Measurements from ENCODE around the gene PBX3.

The PBX3 gene

DNA sequence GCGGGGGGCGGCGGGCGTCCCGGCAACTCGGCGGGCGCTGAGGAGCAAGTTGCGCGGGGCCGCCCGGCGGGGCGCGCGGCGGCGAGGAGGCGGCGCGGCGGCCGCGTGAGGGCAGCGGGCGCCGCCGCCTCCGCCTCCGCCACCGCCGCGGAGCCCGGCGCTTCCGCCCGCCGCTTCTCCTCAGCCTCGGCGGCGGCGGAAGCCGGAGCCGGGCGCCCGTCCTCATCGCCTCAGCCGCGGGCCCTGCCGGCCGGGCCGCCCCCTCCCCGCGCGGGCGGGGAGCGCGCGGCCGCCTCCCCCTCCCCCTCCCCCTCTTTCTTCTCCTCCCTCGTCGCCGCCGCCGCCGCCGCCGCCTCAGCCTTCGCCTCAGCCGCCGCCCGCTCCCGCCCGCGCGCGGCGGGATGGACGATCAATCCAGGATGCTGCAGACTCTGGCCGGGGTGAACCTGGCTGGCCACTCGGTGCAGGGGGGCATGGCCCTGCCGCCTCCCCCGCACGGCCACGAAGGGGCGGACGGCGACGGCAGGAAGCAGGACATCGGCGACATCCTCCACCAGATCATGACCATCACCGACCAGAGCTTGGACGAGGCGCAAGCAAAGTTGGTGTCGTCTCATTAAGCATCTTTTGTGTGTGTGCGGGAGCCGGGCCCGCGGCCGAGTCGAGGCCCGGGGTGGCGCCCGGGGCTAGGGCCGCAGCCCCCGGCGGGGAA is at the start of gene PBX3:
PBX3 (plus strand) TSS at position 321 of the 712 bp plus-strand sequence.
- DNase-seq (ENCODE audit: low read depth), result no peak
- TF ChIP-seq, protein P1, sequence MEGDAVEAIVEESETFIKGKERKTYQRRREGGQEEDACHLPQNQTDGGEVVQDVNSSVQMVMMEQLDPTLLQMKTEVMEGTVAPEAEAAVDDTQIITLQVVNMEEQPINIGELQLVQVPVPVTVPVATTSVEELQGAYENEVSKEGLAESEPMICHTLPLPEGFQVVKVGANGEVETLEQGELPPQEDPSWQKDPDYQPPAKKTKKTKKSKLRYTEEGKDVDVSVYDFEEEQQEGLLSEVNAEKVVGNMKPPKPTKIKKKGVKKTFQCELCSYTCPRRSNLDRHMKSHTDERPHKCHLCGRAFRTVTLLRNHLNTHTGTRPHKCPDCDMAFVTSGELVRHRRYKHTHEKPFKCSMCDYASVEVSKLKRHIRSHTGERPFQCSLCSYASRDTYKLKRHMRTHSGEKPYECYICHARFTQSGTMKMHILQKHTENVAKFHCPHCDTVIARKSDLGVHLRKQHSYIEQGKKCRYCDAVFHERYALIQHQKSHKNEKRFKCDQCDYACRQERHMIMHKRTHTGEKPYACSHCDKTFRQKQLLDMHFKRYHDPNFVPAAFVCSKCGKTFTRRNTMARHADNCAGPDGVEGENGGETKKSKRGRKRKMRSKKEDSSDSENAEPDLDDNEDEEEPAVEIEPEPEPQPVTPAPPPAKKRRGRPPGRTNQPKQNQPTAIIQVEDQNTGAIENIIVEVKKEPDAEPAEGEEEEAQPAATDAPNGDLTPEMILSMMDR (conservative IDR thresholded peaks at IDR 0.05; ENCODE audit: control insufficient read depth, insufficient read depth, low read depth, low read length), result no peak
- peak within 1 kb of the TSS; percentile 75 for H3K4me3 ChIP-seq (ENCODE audit: control insufficient read depth, low read depth, low read length)

DNA sequence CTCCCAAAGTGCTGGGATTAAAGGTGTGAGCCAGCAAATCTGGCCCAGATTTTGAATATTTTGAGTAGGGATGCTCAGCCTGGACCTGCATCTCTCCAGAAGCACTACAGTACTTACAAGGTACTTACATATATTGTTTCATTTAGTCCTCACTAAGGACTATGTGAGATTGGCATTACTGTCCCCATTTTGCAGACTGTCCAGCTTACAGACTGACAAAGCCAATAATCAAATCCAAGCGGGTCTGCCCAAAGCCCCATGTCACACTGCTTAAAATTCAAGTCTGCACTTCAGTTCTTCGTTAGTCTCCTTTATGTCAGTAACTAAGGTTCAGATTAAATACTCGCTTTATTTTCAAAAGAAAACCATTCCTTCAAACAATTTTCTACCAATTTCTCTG is 47.3 kb upstream of the PBX3 start:
- DNase-seq (ENCODE audit: low read depth), result no peak
- TF ChIP-seq, protein P1 (conservative IDR thresholded peaks at IDR 0.05; ENCODE audit: control insufficient read depth, insufficient read depth, low read depth, low read length), result no peak
- H3K4me3 ChIP-seq (ENCODE audit: control insufficient read depth, low read depth, low read length), result no peak overlapping the region

DNA sequence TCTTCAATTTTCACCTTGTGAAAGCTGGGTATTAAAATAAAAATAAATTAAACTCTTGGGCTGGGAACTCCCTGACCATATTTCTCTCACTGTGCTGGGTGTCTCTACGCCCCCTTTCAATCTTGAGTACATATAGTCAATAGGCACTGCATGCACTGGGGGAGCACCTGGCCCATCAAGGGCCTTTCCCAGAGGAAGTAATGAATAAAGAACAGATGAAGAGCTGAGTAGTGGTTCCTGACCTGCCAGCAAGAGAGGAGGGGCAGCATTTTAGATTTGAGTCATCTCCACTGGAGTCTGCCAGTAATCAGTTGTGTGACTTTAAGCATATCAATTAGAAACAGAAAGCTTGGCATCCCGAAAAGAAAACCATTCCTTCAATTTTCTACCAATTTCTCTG is 46.4 kb upstream of the PBX3 start:
- no peak overlapping the region for H3K4me3 ChIP-seq (ENCODE audit: control insufficient read depth, low read depth, low read length)
- TF ChIP-seq, protein P1 (conservative IDR thresholded peaks at IDR 0.05; ENCODE audit: control insufficient read depth, insufficient read depth, low read depth, low read length), result no peak
- DNase-seq (ENCODE audit: low read depth), result peak; percentile 57

DNA sequence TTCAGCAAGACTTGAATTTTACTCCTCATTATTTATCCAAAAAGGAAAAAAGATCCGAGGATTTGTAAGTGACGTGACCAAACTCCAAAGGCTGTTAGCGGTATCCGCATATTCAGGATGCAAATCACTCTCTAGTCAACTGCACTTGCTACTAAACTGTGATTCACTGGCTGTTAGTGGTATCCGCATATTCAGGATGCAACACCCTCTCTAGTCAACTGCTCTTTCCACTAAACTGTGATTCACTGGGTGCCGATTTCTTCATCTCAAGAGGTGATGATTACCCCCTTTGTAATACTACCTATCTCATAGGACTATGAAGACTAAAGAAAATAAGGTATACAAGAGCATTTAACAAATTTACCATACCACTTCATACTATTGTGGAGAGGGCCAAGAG is 45.8 kb upstream of the PBX3 start:
- TF ChIP-seq, protein P1 (conservative IDR thresholded peaks at IDR 0.05; ENCODE audit: control insufficient read depth, insufficient read depth, low read depth, low read length), result no peak
- H3K4me3 ChIP-seq (ENCODE audit: control insufficient read depth, low read depth, low read length), result no peak overlapping the region
- DNase-seq (ENCODE audit: low read depth), result peak; percentile 75

DNA sequence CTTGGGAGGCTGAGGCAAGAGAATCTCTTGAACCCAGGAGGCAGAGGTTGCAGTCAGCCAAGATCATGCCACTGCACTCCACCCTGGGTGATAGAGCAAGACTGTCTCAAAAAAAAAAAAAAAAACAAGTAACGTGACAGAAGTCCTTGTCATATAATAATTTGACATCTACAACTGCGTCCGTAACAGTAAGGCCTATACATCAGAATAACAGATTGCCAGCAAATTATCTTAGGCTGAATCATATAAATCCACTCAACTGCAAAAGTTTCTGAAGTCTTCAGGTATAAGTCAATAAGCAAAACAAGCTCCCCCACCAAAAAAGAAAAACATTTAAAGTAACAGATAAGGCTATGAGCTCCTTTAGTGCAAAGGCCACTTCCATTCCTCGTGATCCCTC is 43.5 kb upstream of the PBX3 start:
- H3K4me3 ChIP-seq (ENCODE audit: control insufficient read depth, low read depth, low read length), result no peak overlapping the region
- DNase-seq (ENCODE audit: low read depth), result no peak
- TF ChIP-seq, protein P1 (conservative IDR thresholded peaks at IDR 0.05; ENCODE audit: control insufficient read depth, insufficient read depth, low read depth, low read length), result no peak

DNA sequence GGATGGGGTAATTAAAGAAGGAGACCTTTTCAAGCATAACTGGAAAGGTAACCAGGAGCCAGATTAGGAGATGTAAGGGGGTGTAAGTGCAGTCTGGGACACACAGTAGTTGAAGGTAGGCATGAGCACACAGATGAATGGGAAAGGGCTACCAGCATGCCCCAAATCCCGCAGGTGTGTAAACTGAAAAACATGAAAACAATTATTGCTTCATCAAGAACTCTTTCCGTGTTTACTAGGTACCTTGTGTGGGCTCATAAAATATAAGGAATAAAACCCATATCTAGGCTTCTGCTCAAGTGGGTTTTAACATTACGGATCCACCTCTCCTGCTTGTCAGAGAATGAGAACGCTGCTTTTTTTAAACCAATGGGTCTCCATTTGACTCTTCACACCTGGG is 41.3 kb upstream of the PBX3 start:
- DNase-seq (ENCODE audit: low read depth), result no peak
- TF ChIP-seq, protein P1 (conservative IDR thresholded peaks at IDR 0.05; ENCODE audit: control insufficient read depth, insufficient read depth, low read depth, low read length), result no peak
- H3K4me3 ChIP-seq (ENCODE audit: control insufficient read depth, low read depth, low read length), result peak overlapping the region; percentile 81

Data from fibroblast of mammary gland (primary cell).